ENCODE results near the gene ZNF440. TPM values are rescaled to one million over a fixed set of nuclear protein-coding genes. Genes with fewer than 3 reads are reported as not detected.
"Not testable (repeated sequence)": the region's sequence is repeated elsewhere in the genome, so short reads cannot be mapped to it uniquely, and the experiment has no call there.

The ZNF440 gene
- total and polyA plus RNA-seq, 2 donors, result 6.6 to 40.5 TPM

DNA sequence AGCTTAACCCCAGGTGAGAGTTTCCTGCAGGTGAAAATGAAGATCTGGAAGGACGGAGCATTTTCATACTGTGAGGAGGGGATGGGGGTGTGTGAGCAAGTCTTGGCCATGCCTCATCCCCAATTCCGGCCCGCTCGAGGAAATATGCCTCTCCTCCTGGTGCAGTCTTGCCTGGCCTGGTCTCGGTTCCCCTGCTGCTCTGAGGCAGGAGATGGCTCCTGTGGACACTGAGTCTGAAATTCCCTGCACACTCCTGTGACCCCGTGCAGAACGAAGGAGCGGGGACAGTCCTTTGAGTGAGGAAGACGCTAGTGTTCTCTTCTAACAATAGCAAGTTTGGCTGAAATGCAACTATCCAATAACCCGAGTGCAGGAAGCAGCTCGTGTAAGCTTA, 34.1 kb downstream of the ZNF440 start:
- H3K4me3 ChIP-seq (ENCODE audit: low read depth, low read length), result peak overlapping the region; percentile 62
- no peak overlapping the region for H3K27ac ChIP-seq (ENCODE audit: low read depth)
- no peaks in the 10 kb centered on the region for H3K4me1 ChIP-seq (ENCODE audit: insufficient read depth)
- 20% methylated on average over 11 of the region's 11 CpGs for WGBS
- DNase-seq (ENCODE audit: extremely low spot score), result no peak
- no peaks in the 10 kb centered on the region for H3K36me3 ChIP-seq (ENCODE audit: insufficient read depth)

DNA sequence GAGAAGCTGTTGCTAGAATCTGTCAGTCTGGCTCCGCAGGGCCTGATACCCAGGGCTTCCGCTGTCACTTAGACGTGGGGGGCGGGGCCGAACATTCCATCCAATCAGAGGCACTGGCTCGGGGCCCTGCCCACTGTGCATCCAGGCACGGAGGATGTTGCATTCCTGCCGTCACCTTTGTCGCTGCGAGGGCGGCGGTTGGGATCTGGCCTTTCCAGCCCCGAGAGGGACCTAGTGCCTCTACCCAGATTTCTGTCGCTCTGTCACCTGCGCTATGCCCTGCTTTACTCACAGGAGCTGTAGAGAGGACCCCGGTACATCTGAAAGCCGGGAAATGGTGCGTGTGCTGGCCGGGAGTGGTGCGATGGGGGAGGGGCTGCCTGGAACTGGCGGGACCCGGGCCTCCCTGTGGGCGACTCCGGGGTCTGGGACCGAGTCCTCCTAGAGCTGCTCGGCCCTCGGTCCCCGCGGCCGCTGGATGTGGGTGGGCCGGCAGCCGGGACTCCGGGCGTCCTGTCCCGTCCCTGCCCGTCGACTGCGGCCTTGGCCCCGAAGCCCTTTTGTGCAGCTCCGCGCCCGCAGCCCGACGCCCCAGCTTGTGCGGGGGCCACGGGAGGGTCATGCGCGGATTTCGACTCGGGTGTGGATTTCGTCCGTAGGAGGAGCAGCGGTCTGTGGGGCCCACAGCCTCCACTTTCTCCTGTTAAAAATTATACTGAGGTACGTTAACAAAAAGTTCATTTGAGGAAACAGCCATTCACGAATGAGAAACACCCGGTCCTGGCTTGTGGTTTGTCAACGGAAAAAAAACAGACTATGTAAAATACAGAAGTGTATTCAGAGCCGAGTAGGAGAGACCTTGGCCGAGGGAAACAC, 34.8 kb downstream of the ZNF440 start, which contains the start of gene ZNF439:
TSS of gene ZNF439 (plus strand) at position 133 of the 876 bp plus-strand sequence. CDS start at position 275, 142 bp downstream.
- Histone ChIP-seq H3K27ac (ENCODE audit: low read depth) (peak within 1 kb of the TSS; percentile 40), H3K4me1 (ENCODE audit: insufficient read depth) (no peaks in the 10 kb centered on the region), H3K4me3 (ENCODE audit: low read depth, low read length) (peak within 1 kb of the TSS; percentile 62), H3K36me3 (ENCODE audit: insufficient read depth) (no peaks in the 10 kb centered on the region)
- DNase-seq (ENCODE audit: extremely low spot score), result peak; percentile 80
- under 1% methylated on average over 59 of the region's 59 CpGs for WGBS

DNA sequence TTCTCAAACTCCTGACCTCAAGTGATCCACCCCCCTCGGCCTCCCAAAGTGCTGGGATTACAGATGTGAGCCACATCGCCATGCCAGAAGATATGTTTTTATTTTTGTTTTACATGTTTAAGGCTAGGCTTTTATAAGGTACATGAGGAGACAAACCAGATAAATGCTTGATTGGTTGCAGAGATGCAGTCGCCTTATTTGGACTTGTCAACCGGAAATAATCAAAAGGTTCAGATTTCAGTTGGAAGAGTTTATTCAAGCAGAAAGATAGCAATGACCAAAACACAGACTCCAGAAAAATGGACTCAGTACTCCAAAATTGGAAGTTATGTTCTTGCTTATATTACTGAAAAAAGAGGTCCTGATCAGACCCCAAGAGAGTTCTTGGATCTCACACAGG, 36.2 kb downstream of the ZNF440 start:
- 85% methylated on average over 4 of the region's 4 CpGs for WGBS
- not testable (repeated sequence) for DNase-seq (ENCODE audit: extremely low spot score); H3K27ac ChIP-seq (ENCODE audit: low read depth); H3K4me3 ChIP-seq (ENCODE audit: low read depth, low read length); H3K4me1 ChIP-seq (ENCODE audit: insufficient read depth); H3K36me3 ChIP-seq (ENCODE audit: insufficient read depth)

DNA sequence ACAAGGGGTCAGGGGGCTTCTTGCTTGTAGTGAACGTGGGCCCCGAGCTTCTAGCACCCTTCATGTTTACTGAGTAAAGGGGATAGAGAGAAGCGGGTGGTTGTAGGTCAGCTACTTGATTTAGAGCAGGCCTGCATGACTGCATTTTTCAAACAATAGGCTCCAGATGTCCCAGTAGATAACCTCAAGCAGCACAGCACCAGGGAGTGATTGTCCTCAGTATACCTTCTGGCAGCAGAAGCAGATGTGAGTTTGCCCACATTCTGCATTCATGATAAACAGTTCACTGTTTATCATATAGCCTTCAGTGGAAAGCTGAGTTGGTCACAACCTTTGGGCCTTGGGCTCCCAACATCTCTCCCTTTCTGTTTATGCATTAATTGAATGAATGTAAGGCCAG, 39.3 kb downstream of the ZNF440 start:
- H3K4me1 ChIP-seq (ENCODE audit: insufficient read depth), result no peaks in the 10 kb centered on the region
- H3K27ac ChIP-seq (ENCODE audit: low read depth), result no peak overlapping the region
- H3K36me3 ChIP-seq (ENCODE audit: insufficient read depth), result no peaks in the 10 kb centered on the region
- WGBS, result 94% methylated on average over 3 of the region's 3 CpGs
- no peak overlapping the region for H3K4me3 ChIP-seq (ENCODE audit: low read depth, low read length)
- no peak for DNase-seq (ENCODE audit: extremely low spot score)

DNA sequence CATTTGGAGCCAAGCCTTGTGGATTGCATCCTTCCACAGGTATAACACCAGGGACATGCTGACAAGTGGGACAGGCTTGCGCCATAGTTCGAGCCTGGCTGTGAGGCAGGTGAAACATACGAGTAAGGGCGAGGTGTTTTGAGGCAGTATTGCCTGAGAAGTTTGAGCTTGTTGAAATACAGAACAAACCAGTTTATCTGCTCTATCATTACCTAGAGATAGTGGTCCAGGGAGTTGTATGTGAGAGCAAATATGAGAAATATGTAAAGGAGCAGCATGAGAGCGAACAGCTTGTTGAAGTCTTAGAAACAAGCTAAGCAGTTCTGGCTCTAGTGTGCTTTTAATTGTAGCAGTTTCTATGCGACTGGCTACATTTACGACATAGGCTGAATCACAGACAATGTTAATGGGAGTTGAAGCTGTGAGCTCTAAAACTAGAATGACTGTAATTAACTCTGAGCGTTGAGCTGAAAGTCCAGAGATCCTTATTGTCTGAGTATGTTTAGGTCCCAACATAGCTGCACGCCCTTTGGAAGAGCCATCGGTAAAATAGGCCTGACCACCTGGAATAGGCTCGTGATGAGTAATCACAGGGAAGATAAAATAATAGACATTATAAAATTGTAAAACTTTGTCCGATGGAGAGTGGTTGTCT, 42.6 kb downstream of the ZNF440 start:
- WGBS, result 86% methylated on average over 12 of the region's 12 CpGs
- Histone ChIP-seq H3K4me3 (ENCODE audit: low read depth, low read length) (no peak overlapping the region), H3K36me3 (ENCODE audit: insufficient read depth) (no peaks in the 10 kb centered on the region), H3K4me1 (ENCODE audit: insufficient read depth) (no peaks in the 10 kb centered on the region), H3K27ac (ENCODE audit: low read depth) (no peak overlapping the region)
- DNase-seq (ENCODE audit: extremely low spot score), result no peak

DNA sequence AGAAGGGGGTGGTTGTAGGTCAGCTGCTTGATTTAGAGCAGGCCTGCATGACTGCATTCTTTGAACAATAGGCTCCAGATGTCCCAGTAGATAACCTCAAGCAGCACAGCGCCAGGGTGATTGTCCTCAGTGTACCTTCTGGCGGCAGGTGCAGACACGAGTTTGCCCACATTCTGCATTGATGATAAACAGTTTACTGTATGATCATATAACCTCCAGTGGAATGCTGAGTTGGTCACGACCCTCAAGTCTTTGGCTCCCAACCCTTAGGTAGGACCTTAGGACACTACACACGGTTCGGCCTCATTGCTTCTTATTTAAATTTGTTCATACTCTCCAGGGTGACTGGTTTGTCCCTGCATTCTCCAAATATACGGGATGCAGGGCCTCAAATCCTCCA, 46.6 kb downstream of the ZNF440 start:
- 94% methylated on average over 7 of the region's 7 CpGs for WGBS
- no peaks in the 10 kb centered on the region for H3K36me3 ChIP-seq (ENCODE audit: insufficient read depth)
- DNase-seq (ENCODE audit: extremely low spot score), result no peak

DNA sequence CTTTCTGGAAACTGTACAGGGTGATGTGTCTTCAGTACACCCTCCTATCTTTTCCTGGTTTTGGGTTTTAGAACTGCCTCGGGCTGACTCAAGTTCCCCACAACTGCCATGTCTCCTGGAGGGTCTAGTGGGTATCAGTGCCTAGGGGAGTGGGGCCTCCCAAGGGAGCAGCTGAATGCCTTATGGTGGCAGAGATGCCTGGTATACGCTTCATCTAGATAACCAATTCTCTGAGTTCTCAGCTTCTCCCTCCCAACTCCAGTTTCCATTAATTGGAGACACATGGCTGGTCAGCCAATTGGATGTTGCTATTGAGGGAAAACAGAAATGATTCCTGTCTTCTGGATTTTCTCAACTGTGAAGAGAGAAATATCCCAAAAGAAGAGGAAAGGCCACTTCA, 47.2 kb downstream of the ZNF440 start:
- Histone ChIP-seq H3K4me1 (ENCODE audit: insufficient read depth) (no peaks in the 10 kb centered on the region), H3K27ac (ENCODE audit: low read depth) (no peak overlapping the region), H3K4me3 (ENCODE audit: low read depth, low read length) (no peak overlapping the region), H3K36me3 (ENCODE audit: insufficient read depth) (no peaks in the 10 kb centered on the region)
- WGBS, result 97% methylated on average over 2 of the region's 2 CpGs
- DNase-seq (ENCODE audit: extremely low spot score), result no peak

More for the DNA sequence above, 46.6 kb downstream of the ZNF440 start:
- no peak overlapping the region for H3K4me3 ChIP-seq (ENCODE audit: low read depth, low read length)
- H3K27ac ChIP-seq (ENCODE audit: low read depth), result no peak overlapping the region
- H3K4me1 ChIP-seq (ENCODE audit: insufficient read depth), result no peaks in the 10 kb centered on the region

DNA sequence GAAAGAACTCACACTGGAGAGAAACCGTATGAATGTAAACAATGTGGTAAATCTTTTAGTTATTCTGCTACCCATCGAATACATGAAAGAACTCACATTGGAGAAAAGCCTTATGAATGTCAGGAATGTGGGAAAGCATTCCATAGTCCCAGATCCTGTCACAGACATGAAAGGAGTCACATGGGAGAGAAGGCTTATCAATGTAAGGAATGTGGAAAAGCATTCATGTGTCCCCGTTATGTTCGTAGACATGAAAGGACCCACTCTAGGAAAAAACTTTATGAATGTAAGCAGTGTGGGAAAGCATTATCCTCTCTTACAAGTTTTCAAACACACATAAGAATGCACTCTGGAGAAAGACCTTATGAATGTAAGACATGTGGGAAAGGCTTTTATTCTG, 53.7 kb downstream of the ZNF440 start:
- not testable (repeated sequence) for H3K4me1 ChIP-seq (ENCODE audit: insufficient read depth); H3K4me3 ChIP-seq (ENCODE audit: low read depth, low read length); DNase-seq (ENCODE audit: extremely low spot score); H3K27ac ChIP-seq (ENCODE audit: low read depth)
- H3K36me3 ChIP-seq (ENCODE audit: insufficient read depth), result peaks cover 11% of the 10 kb centered on the region
- 82% methylated on average over 4 of the region's 4 CpGs for WGBS

DNA sequence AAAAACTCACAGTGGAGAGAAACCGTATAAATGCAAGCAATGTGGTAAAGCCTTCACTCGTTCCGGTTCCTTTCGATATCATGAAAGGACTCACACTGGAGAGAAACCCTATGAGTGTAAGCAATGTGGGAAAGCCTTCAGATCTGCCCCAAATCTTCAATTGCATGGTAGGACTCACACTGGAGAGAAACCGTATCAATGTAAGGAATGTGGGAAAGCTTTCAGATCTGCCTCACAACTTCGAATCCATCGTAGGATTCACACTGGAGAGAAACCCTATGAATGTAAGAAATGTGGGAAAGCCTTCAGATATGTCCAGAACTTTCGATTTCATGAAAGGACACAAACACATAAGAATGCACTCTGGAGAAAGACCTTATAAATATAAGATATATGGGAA, 54.1 kb downstream of the ZNF440 start:
- no peak overlapping the region for H3K4me3 ChIP-seq (ENCODE audit: low read depth, low read length)
- H3K4me1 ChIP-seq (ENCODE audit: insufficient read depth), result no peaks in the 10 kb centered on the region
- DNase-seq (ENCODE audit: extremely low spot score), result no peak
- peaks cover 11% of the 10 kb centered on the region for H3K36me3 ChIP-seq (ENCODE audit: insufficient read depth)
- H3K27ac ChIP-seq (ENCODE audit: low read depth), result no peak overlapping the region
- 98% methylated on average over 8 of the region's 8 CpGs for WGBS

DNA sequence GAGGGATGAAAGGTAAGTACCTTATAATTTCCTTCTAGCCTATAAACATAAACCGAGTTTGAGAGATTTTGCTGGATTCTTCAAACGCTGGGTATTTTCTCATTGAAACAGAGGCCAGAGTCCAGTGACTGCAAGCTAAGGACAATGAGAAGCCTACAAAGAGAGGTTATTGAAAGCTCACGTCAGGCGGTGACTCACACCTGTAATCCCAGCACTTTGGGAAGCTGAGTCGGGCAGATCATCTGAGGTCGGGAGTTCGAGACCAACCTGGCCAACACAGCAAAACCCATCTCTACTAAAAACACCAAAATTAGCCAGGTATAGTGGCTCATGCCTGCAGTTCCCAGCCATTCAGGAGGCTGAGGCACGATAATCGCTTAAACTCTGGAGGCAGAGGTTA, 58.6 kb downstream of the ZNF440 start:
- 97% methylated on average over 9 of the region's 9 CpGs for WGBS
- peaks cover 6% of the 10 kb centered on the region for H3K36me3 ChIP-seq (ENCODE audit: insufficient read depth)
- no peak for DNase-seq (ENCODE audit: extremely low spot score)
- H3K4me1 ChIP-seq (ENCODE audit: insufficient read depth), result no peaks in the 10 kb centered on the region
- H3K4me3 ChIP-seq (ENCODE audit: low read depth, low read length), result no peak overlapping the region
- H3K27ac ChIP-seq (ENCODE audit: low read depth), result no peak overlapping the region

DNA sequence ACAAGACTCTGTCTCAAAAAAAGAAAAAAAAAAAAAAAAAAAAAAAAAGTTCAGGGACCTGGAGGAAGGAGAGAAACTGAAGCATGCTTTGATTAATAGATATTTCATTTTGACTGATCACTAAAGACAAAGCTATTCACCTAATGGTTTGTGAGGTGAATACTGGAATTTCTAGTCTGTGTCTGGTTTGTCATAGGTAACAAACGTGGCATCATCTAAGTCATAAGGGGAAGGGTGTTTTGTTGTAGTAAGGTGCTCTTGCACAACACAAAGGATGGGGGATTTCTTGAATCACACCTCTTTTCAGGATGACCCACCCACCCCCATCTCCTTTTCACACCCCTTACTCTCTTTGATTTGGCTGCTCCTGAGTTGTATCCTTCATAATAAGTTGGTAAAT, 59.7 kb downstream of the ZNF440 start:
- H3K4me3 ChIP-seq (ENCODE audit: low read depth, low read length), result no peak overlapping the region
- 95% methylated on average over 1 of the region's 1 CpG for WGBS
- H3K27ac ChIP-seq (ENCODE audit: low read depth), result no peak overlapping the region
- DNase-seq (ENCODE audit: extremely low spot score), result no peak
- no peaks in the 10 kb centered on the region for H3K36me3 ChIP-seq (ENCODE audit: insufficient read depth)
- H3K4me1 ChIP-seq (ENCODE audit: insufficient read depth), result no peaks in the 10 kb centered on the region

DNA sequence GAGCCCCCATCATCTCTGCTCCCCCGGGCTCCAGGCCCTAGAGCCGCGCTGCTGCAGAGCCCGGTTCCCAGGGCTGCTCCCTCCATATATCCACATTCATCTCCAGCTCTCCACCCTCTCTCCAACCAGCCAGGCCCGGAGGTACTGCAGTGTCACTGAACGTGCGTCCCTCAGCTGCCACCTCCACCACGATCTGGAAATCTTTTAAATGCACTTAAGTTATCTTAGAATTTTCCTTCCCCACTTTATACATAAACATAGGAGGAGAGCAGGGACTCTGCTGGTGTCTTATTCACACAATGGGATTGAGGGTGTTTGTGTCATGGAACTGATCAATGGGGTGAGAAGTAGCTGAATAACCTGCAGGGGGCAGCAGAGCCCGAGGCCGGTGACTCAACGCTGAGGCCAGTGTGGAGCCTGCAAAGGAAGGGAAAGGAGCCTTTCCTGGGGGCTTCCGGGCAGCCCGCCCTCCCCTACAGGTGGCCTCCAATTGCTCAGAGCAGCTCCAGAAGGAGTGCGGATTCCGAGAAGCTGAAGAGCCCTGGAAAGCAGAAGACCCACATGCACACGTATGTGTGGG, 65.7 kb downstream of the ZNF440 start:
- H3K4me3 ChIP-seq (ENCODE audit: low read depth, low read length); H3K36me3 ChIP-seq (ENCODE audit: insufficient read depth); H3K4me1 ChIP-seq (ENCODE audit: insufficient read depth); H3K27ac ChIP-seq (ENCODE audit: low read depth); DNase-seq (ENCODE audit: extremely low spot score): not testable (repeated sequence)
- 78% methylated on average over 16 of the region's 16 CpGs for WGBS

DNA sequence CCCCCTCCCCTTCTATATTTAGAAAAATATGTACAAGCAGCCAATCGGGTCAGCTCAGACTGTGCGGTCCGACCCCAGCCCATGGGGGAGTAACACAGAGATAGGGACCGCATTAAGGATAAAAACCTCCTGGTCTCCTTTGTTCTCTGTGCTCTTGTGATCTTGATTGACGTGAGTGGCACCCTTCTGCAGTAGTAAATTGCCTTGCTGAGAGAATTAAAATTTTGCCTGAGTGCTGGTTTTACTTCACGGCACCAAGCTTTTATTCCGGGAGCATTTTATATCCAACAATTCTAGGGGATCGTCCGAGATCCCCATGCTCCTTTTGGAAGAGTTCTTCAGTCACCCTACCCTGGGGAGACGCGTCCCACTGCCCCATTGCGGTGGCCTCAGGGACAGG, 66.5 kb downstream of the ZNF440 start:
- WGBS, result 92% methylated on average over 12 of the region's 12 CpGs
- Histone ChIP-seq H3K4me1 (ENCODE audit: insufficient read depth) (no peaks in the 10 kb centered on the region), H3K4me3 (ENCODE audit: low read depth, low read length) (no peak overlapping the region), H3K27ac (ENCODE audit: low read depth) (no peak overlapping the region), H3K36me3 (ENCODE audit: insufficient read depth) (no peaks in the 10 kb centered on the region)
- no peak for DNase-seq (ENCODE audit: extremely low spot score)
